ENCODE data around the gene ARL17B. TPM values are rescaled to one million over a fixed set of nuclear protein-coding genes. Genes with fewer than 3 reads are reported as not detected.
"Not testable (repeated sequence)": the region's sequence is repeated elsewhere in the genome, so short reads cannot be mapped to it uniquely, and the experiment has no call there.

Gene ARL17B
- total and polyA plus RNA-seq, 2 donors (not counting 1 experiment from before 2014, with no cell fraction given): 6.1 to 6.9 TPM

- H3K27ac ChIP-seq (ENCODE audit: insufficient read depth, low read length); H3K79me2 ChIP-seq (ENCODE audit: control insufficient read depth, insufficient read depth, low read length); H3K4me3 ChIP-seq (replicated peaks in 1 of 4; ENCODE audit: control extremely low read depth in 1 of 4, insufficient read depth in 1 of 4, low read depth in 3 of 4, low read length in 4 of 4); H3K4me2 ChIP-seq (ENCODE audit: extremely low read depth, insufficient read depth, low read length); H3K9ac ChIP-seq (ENCODE audit: insufficient read depth, low read length); H3K27me3 ChIP-seq (ENCODE audit: control insufficient read depth, insufficient read depth, low read length); H4K20me1 ChIP-seq (ENCODE audit: control insufficient read depth, extremely low read depth, insufficient read depth, low read length); H3K9me3 ChIP-seq (ENCODE audit: control insufficient read depth, insufficient read depth, low read depth, low read length); H3K36me3 ChIP-seq (ENCODE audit: control insufficient read depth, insufficient read depth, low read length); H3K4me1 ChIP-seq (ENCODE audit: control insufficient read depth, extremely low read depth, insufficient read depth, low read length); DNase-seq (ENCODE audit: low read depth in 2 of 2); H2AFZ ChIP-seq (ENCODE audit: low read length): not testable (repeated sequence)
Measured at GRCh38 chr17:46361145-46361735, 326 bp downstream of the ARL17B start.

- not testable (repeated sequence) for H2AFZ ChIP-seq (ENCODE audit: low read length); H3K27ac ChIP-seq (ENCODE audit: insufficient read depth, low read length); H3K4me3 ChIP-seq (replicated peaks in 1 of 4; ENCODE audit: control extremely low read depth in 1 of 4, insufficient read depth in 1 of 4, low read depth in 3 of 4, low read length in 4 of 4); DNase-seq (ENCODE audit: low read depth in 2 of 2); H3K79me2 ChIP-seq (ENCODE audit: control insufficient read depth, insufficient read depth, low read length); H3K9me3 ChIP-seq (ENCODE audit: control insufficient read depth, insufficient read depth, low read depth, low read length); H3K4me1 ChIP-seq (ENCODE audit: control insufficient read depth, extremely low read depth, insufficient read depth, low read length); H3K9ac ChIP-seq (ENCODE audit: insufficient read depth, low read length); H3K27me3 ChIP-seq (ENCODE audit: control insufficient read depth, insufficient read depth, low read length); H3K36me3 ChIP-seq (ENCODE audit: control insufficient read depth, insufficient read depth, low read length); H3K4me2 ChIP-seq (ENCODE audit: extremely low read depth, insufficient read depth, low read length); H4K20me1 ChIP-seq (ENCODE audit: control insufficient read depth, extremely low read depth, insufficient read depth, low read length)
Measured at GRCh38 chr17:46353856-46354255, 7.7 kb downstream of the ARL17B start.

- H3K4me3 ChIP-seq (replicated peaks in 1 of 4; ENCODE audit: control extremely low read depth in 1 of 4, insufficient read depth in 1 of 4, low read depth in 3 of 4, low read length in 4 of 4); H3K27me3 ChIP-seq (ENCODE audit: control insufficient read depth, insufficient read depth, low read length); DNase-seq (ENCODE audit: low read depth in 2 of 2); H3K27ac ChIP-seq (ENCODE audit: insufficient read depth, low read length); H4K20me1 ChIP-seq (ENCODE audit: control insufficient read depth, extremely low read depth, insufficient read depth, low read length); H2AFZ ChIP-seq (ENCODE audit: low read length); H3K9me3 ChIP-seq (ENCODE audit: control insufficient read depth, insufficient read depth, low read depth, low read length); H3K9ac ChIP-seq (ENCODE audit: insufficient read depth, low read length); H3K4me2 ChIP-seq (ENCODE audit: extremely low read depth, insufficient read depth, low read length); H3K4me1 ChIP-seq (ENCODE audit: control insufficient read depth, extremely low read depth, insufficient read depth, low read length); H3K79me2 ChIP-seq (ENCODE audit: control insufficient read depth, insufficient read depth, low read length); H3K36me3 ChIP-seq (ENCODE audit: control insufficient read depth, insufficient read depth, low read length): not testable (repeated sequence)
Measured at GRCh38 chr17:46349060-46349459, 12.5 kb downstream of the ARL17B start.

- not testable (repeated sequence) for DNase-seq (ENCODE audit: low read depth in 2 of 2)
Measured at GRCh38 chr17:46348345-46348744, 13.2 kb downstream of the ARL17B start.

GRCh38 chr17:46342131-46342530 is 19.4 kb downstream of the ARL17B start:
- H3K27me3 ChIP-seq (ENCODE audit: control insufficient read depth, insufficient read depth, low read length); H3K9me3 ChIP-seq (ENCODE audit: control insufficient read depth, insufficient read depth, low read depth, low read length); H3K4me2 ChIP-seq (ENCODE audit: extremely low read depth, insufficient read depth, low read length); H3K36me3 ChIP-seq (ENCODE audit: control insufficient read depth, insufficient read depth, low read length); H3K4me1 ChIP-seq (ENCODE audit: control insufficient read depth, extremely low read depth, insufficient read depth, low read length); DNase-seq (ENCODE audit: low read depth in 2 of 2); H3K4me3 ChIP-seq (replicated peaks in 1 of 4; ENCODE audit: control extremely low read depth in 1 of 4, insufficient read depth in 1 of 4, low read depth in 3 of 4, low read length in 4 of 4); H3K79me2 ChIP-seq (ENCODE audit: control insufficient read depth, insufficient read depth, low read length); H4K20me1 ChIP-seq (ENCODE audit: control insufficient read depth, extremely low read depth, insufficient read depth, low read length); H2AFZ ChIP-seq (ENCODE audit: low read length); H3K9ac ChIP-seq (ENCODE audit: insufficient read depth, low read length); H3K27ac ChIP-seq (ENCODE audit: insufficient read depth, low read length): not testable (repeated sequence)

More at GRCh38 chr17:46348345-46348744, 13.2 kb downstream of the ARL17B start:
- H3K27me3 ChIP-seq (ENCODE audit: control insufficient read depth, insufficient read depth, low read length); H2AFZ ChIP-seq (ENCODE audit: low read length); H3K27ac ChIP-seq (ENCODE audit: insufficient read depth, low read length); H3K9ac ChIP-seq (ENCODE audit: insufficient read depth, low read length); H3K4me1 ChIP-seq (ENCODE audit: control insufficient read depth, extremely low read depth, insufficient read depth, low read length); H4K20me1 ChIP-seq (ENCODE audit: control insufficient read depth, extremely low read depth, insufficient read depth, low read length); H3K9me3 ChIP-seq (ENCODE audit: control insufficient read depth, insufficient read depth, low read depth, low read length); H3K79me2 ChIP-seq (ENCODE audit: control insufficient read depth, insufficient read depth, low read length); H3K36me3 ChIP-seq (ENCODE audit: control insufficient read depth, insufficient read depth, low read length); H3K4me2 ChIP-seq (ENCODE audit: extremely low read depth, insufficient read depth, low read length); H3K4me3 ChIP-seq (replicated peaks in 1 of 4; ENCODE audit: control extremely low read depth in 1 of 4, insufficient read depth in 1 of 4, low read depth in 3 of 4, low read length in 4 of 4): not testable (repeated sequence)

- not testable (repeated sequence) for DNase-seq (ENCODE audit: low read depth in 2 of 2); H3K4me3 ChIP-seq (replicated peaks in 1 of 4; ENCODE audit: control extremely low read depth in 1 of 4, insufficient read depth in 1 of 4, low read depth in 3 of 4, low read length in 4 of 4); H3K27ac ChIP-seq (ENCODE audit: insufficient read depth, low read length); H3K4me1 ChIP-seq (ENCODE audit: control insufficient read depth, extremely low read depth, insufficient read depth, low read length); H3K9me3 ChIP-seq (ENCODE audit: control insufficient read depth, insufficient read depth, low read depth, low read length); H3K79me2 ChIP-seq (ENCODE audit: control insufficient read depth, insufficient read depth, low read length); H4K20me1 ChIP-seq (ENCODE audit: control insufficient read depth, extremely low read depth, insufficient read depth, low read length); H3K4me2 ChIP-seq (ENCODE audit: extremely low read depth, insufficient read depth, low read length); H3K9ac ChIP-seq (ENCODE audit: insufficient read depth, low read length); H2AFZ ChIP-seq (ENCODE audit: low read length); H3K27me3 ChIP-seq (ENCODE audit: control insufficient read depth, insufficient read depth, low read length); H3K36me3 ChIP-seq (ENCODE audit: control insufficient read depth, insufficient read depth, low read length)
Measured at GRCh38 chr17:46341220-46341619, 20.3 kb downstream of the ARL17B start.

- H3K79me2 ChIP-seq (ENCODE audit: control insufficient read depth, insufficient read depth, low read length); H3K27ac ChIP-seq (ENCODE audit: insufficient read depth, low read length): not testable (repeated sequence)
Measured at GRCh38 chr17:46294831-46295230, 66.7 kb downstream of the ARL17B start, which contains the start of gene LRRC37A. LRRC37A (plus strand) TSS chr17:46295131; CDS start chr17:46295134, 3 bp downstream.

More at GRCh38 chr17:46294831-46295230, 66.7 kb downstream of the ARL17B start, which contains the start of gene LRRC37A:
- H3K9me3 ChIP-seq (ENCODE audit: control insufficient read depth, insufficient read depth, low read depth, low read length); H3K36me3 ChIP-seq (ENCODE audit: control insufficient read depth, insufficient read depth, low read length); H4K20me1 ChIP-seq (ENCODE audit: control insufficient read depth, extremely low read depth, insufficient read depth, low read length); H3K4me1 ChIP-seq (ENCODE audit: control insufficient read depth, extremely low read depth, insufficient read depth, low read length); H3K4me2 ChIP-seq (ENCODE audit: extremely low read depth, insufficient read depth, low read length); H3K27me3 ChIP-seq (ENCODE audit: control insufficient read depth, insufficient read depth, low read length); DNase-seq (ENCODE audit: low read depth in 2 of 2); H2AFZ ChIP-seq (ENCODE audit: low read length); H3K4me3 ChIP-seq (replicated peaks in 1 of 4; ENCODE audit: control extremely low read depth in 1 of 4, insufficient read depth in 1 of 4, low read depth in 3 of 4, low read length in 4 of 4); H3K9ac ChIP-seq (ENCODE audit: insufficient read depth, low read length): not testable (repeated sequence)
